Heart left ventricle (tissue), 13 donors: ENCODE data around the gene ATOSB.

Source experiments
- CTCF ChIP-seq, 12 donors: fragments of 200-600 bp; sonication (generic) in 4 of 12; IDR thresholded peaks; one replicate each; pipeline versions ENCODE4 v1.5.0 to v1.8.0; 2018 to 2022; ENCODE audit warnings: antibody characterized with exemption in 12 of 12, mild to moderate bottlenecking in 5 of 12
- POLR2A ChIP-seq, 2 donors: fragments of 450-650 bp; IDR thresholded peaks; one replicate each; pipeline ENCODE4 v1.6.1; 2017; ENCODE audit warnings: antibody characterized with exemption in 2 of 2, mild to moderate bottlenecking in 2 of 2, moderate library complexity in 2 of 2
- donor health status: ischemic (EF 13 %, LVEDD 7.1; RV severe dilation, severe dysfunction).
- donor health status: DM: no; HTN: yes; CAD: no.
- donor health status: DM: no; HTN: no; CAD: no.
- donor health status: ischemic (EF 25% LVEDD 6.9; RV normal size, moderate dysfunction).
- donor health status: ischemic (EF 25% LVEDD 5.7; RV mildly dilated, moderate dysfunction).
- donor health status: ischemic (EF 35%, LVEDD 5.7; RV mildly dilated, moderate dysfunction).
- donor health status: nonischemic (EF 11% LVEDD 7.7; RV severe dilation, severe dysfunction).
- donor health status: DM: yes; HTN: yes; CAD: no.
- donor health status: PGD.
- donor health status: ischemic (EF 29% LVEDD 5.4; RV normal size, mild dysfunction).
- donor health status: nonischemic (EF 23%, LVEDD 6.1; RV moderate dilation, normal function).

DNA sequence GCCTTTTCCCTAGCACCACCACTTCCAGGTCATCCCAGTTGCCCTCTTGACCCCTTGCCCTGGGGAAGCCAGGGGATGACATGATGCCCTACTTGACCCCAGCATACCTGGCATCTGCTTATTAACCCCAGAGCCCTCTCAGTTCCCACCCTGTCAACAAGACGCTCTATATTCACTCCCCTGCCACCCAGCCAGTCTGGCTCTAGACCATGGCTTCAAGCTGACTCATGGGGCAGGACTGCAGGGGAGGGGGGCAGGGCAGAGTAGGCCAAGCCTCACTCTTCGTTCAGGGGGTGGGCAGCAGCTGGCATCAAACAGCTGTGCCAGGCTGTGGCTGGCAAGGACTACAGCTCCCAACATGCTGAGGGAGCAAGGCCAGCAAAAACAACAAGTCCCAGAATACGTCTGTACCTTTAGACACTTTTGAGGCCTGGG lies 5.3 kb downstream of the ATOSB start:
- TF ChIP-seq CTCF (IDR thresholded peaks at IDR 0.05), result no peak
- TF ChIP-seq POLR2A (IDR thresholded peaks at IDR 0.05), result no peak
